GM23338 (cell line): ENCODE results near the gene SOX10.

Source experiments
- CREB1 ChIP-seq: fragments of 250-450 bp; sonication (Bioruptor Pico); IDR thresholded peaks from 2 replicates; pipeline ENCODE4 v1.5.0; 2020; ENCODE audit warnings: low read depth, mild to moderate bottlenecking, moderate library complexity
- EZH2 ChIP-seq: fragments of 200-600 bp; sonication (generic); IDR thresholded peaks from one replicate; pipeline ENCODE4 v1.8.0; 2017; ENCODE audit warnings: antibody characterized with exemption, mild to moderate bottlenecking, low read depth; ENCODE audit not compliant: unreplicated experiment
- EZH2phosphoT487 ChIP-seq: fragments of 200-600 bp; sonication (generic); IDR thresholded peaks from one replicate; pipeline ENCODE4 v1.8.1; 2018; ENCODE audit warnings: antibody characterized with exemption; ENCODE audit not compliant: unreplicated experiment
- JUNB ChIP-seq: IDR thresholded peaks from one replicate; pipeline ENCODE4 v1.6.1; 2016; ENCODE audit warnings: antibody characterized with exemption; ENCODE audit not compliant: unreplicated experiment
- NANOG ChIP-seq: IDR thresholded peaks from 2 replicates; pipeline ENCODE4 v1.6.1; 2016; ENCODE audit warnings: antibody characterized with exemption, borderline replicate concordance
- POLR2AphosphoS5 ChIP-seq: IDR thresholded peaks from 2 replicates; pipeline ENCODE4 v1.6.1; 2016; ENCODE audit warnings: antibody characterized with exemption, low read depth
- STAT1 ChIP-seq: IDR thresholded peaks from one replicate; pipeline ENCODE4 v1.6.1; 2016; ENCODE audit warnings: antibody characterized with exemption; ENCODE audit not compliant: unreplicated experiment
- ZNF114 ChIP-seq: fragments of 250-450 bp; sonication (Bioruptor Pico); IDR thresholded peaks from 2 replicates; pipeline ENCODE4 v1.5.0; 2020; ENCODE audit warnings: mild to moderate bottlenecking, moderate library complexity
- TF ChIP-seq, protein P1 (sequence below), 2 experiments: fragments of 200-600 bp in 1 of 2; sonication (generic) in 1 of 2; conservative IDR thresholded peaks; 2 replicates each; pipeline versions ENCODE4 v1.5.1 to v1.6.1; 2016 to 2017; ENCODE audit warnings: antibody characterized with exemption in 2 of 2, low read depth in 2 of 2, mild to moderate bottlenecking in 2 of 2, moderate library complexity in 1 of 2
- TF ChIP-seq, protein P2 (sequence below): IDR thresholded peaks from one replicate; pipeline ENCODE4 v1.6.1; 2018; ENCODE audit warnings: antibody characterized with exemption; ENCODE audit not compliant: unreplicated experiment
- TF ChIP-seq, protein P3 (sequence below): fragments of 250-450 bp; sonication (Bioruptor Pico); IDR thresholded peaks from 2 replicates; pipeline ENCODE4 v1.5.0; 2020; ENCODE audit warnings: mild to moderate bottlenecking, moderate library complexity
- TF ChIP-seq, protein P4 (sequence below): IDR thresholded peaks from 2 replicates; pipeline ENCODE4 v1.6.1; 2016; ENCODE audit warnings: antibody characterized with exemption

DNA sequence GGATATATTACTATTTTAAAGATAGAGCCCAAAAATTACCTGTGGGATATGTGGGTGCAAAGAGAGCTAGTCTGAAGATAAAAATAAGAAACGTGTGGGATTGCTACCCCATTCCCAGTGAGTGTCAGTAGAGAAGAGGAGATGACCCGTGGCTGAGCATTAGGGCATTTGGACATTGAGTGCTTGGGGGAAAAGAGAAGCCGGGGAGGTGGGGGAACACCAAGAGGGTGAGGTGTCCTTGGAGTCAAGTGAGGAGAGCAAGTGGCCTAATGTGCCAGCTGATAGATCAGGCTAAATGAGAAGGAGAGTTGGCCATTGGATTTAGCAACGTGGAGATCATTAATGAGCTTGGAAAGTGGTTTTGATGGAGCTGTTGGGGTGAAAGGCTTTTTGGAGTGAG lies 29.7 kb downstream of the SOX10 start:
- TF ChIP-seq, protein P1, sequence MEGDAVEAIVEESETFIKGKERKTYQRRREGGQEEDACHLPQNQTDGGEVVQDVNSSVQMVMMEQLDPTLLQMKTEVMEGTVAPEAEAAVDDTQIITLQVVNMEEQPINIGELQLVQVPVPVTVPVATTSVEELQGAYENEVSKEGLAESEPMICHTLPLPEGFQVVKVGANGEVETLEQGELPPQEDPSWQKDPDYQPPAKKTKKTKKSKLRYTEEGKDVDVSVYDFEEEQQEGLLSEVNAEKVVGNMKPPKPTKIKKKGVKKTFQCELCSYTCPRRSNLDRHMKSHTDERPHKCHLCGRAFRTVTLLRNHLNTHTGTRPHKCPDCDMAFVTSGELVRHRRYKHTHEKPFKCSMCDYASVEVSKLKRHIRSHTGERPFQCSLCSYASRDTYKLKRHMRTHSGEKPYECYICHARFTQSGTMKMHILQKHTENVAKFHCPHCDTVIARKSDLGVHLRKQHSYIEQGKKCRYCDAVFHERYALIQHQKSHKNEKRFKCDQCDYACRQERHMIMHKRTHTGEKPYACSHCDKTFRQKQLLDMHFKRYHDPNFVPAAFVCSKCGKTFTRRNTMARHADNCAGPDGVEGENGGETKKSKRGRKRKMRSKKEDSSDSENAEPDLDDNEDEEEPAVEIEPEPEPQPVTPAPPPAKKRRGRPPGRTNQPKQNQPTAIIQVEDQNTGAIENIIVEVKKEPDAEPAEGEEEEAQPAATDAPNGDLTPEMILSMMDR (conservative IDR thresholded peaks at IDR 0.05; ENCODE audit: low read depth in 2 of 2): no peak
- TF ChIP-seq EZH2: no peak
- TF ChIP-seq POLR2AphosphoS5: no peak
- no peak for TF ChIP-seq NANOG
- no peak for TF ChIP-seq STAT1
- TF ChIP-seq, protein P2, sequence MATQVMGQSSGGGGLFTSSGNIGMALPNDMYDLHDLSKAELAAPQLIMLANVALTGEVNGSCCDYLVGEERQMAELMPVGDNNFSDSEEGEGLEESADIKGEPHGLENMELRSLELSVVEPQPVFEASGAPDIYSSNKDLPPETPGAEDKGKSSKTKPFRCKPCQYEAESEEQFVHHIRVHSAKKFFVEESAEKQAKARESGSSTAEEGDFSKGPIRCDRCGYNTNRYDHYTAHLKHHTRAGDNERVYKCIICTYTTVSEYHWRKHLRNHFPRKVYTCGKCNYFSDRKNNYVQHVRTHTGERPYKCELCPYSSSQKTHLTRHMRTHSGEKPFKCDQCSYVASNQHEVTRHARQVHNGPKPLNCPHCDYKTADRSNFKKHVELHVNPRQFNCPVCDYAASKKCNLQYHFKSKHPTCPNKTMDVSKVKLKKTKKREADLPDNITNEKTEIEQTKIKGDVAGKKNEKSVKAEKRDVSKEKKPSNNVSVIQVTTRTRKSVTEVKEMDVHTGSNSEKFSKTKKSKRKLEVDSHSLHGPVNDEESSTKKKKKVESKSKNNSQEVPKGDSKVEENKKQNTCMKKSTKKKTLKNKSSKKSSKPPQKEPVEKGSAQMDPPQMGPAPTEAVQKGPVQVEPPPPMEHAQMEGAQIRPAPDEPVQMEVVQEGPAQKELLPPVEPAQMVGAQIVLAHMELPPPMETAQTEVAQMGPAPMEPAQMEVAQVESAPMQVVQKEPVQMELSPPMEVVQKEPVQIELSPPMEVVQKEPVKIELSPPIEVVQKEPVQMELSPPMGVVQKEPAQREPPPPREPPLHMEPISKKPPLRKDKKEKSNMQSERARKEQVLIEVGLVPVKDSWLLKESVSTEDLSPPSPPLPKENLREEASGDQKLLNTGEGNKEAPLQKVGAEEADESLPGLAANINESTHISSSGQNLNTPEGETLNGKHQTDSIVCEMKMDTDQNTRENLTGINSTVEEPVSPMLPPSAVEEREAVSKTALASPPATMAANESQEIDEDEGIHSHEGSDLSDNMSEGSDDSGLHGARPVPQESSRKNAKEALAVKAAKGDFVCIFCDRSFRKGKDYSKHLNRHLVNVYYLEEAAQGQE: no peak
- no peak for TF ChIP-seq EZH2phosphoT487
- TF ChIP-seq, protein P3, sequence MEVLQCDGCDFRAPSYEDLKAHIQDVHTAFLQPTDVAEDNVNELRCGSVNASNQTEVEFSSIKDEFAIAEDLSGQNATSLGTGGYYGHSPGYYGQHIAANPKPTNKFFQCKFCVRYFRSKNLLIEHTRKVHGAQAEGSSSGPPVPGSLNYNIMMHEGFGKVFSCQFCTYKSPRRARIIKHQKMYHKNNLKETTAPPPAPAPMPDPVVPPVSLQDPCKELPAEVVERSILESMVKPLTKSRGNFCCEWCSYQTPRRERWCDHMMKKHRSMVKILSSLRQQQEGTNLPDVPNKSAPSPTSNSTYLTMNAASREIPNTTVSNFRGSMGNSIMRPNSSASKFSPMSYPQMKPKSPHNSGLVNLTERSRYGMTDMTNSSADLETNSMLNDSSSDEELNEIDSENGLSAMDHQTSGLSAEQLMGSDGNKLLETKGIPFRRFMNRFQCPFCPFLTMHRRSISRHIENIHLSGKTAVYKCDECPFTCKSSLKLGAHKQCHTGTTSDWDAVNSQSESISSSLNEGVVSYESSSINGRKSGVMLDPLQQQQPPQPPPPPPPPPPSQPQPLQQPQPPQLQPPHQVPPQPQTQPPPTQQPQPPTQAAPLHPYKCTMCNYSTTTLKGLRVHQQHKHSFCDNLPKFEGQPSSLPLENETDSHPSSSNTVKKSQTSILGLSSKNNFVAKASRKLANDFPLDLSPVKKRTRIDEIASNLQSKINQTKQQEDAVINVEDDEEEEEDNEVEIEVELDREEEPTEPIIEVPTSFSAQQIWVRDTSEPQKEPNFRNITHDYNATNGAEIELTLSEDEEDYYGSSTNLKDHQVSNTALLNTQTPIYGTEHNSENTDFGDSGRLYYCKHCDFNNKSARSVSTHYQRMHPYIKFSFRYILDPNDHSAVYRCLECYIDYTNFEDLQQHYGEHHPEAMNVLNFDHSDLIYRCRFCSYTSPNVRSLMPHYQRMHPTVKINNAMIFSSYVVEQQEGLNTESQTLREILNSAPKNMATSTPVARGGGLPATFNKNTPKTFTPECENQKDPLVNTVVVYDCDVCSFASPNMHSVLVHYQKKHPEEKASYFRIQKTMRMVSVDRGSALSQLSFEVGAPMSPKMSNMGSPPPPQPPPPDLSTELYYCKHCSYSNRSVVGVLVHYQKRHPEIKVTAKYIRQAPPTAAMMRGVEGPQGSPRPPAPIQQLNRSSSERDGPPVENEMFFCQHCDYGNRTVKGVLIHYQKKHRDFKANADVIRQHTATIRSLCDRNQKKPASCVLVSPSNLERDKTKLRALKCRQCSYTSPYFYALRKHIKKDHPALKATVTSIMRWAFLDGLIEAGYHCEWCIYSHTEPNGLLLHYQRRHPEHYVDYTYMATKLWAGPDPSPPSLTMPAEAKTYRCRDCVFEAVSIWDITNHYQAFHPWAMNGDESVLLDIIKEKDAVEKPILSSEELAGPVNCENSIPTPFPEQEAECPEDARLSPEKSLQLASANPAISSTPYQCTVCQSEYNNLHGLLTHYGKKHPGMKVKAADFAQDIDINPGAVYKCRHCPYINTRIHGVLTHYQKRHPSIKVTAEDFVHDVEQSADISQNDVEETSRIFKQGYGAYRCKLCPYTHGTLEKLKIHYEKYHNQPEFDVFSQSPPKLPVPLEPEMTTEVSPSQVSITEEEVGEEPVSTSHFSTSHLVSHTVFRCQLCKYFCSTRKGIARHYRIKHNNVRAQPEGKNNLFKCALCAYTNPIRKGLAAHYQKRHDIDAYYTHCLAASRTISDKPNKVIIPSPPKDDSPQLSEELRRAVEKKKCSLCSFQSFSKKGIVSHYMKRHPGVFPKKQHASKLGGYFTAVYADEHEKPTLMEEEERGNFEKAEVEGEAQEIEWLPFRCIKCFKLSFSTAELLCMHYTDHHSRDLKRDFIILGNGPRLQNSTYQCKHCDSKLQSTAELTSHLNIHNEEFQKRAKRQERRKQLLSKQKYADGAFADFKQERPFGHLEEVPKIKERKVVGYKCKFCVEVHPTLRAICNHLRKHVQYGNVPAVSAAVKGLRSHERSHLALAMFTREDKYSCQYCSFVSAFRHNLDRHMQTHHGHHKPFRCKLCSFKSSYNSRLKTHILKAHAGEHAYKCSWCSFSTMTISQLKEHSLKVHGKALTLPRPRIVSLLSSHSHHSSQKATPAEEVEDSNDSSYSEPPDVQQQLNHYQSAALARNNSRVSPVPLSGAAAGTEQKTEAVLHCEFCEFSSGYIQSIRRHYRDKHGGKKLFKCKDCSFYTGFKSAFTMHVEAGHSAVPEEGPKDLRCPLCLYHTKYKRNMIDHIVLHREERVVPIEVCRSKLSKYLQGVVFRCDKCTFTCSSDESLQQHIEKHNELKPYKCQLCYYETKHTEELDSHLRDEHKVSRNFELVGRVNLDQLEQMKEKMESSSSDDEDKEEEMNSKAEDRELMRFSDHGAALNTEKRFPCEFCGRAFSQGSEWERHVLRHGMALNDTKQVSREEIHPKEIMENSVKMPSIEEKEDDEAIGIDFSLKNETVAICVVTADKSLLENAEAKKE: no peak
- TF ChIP-seq, protein P4, sequence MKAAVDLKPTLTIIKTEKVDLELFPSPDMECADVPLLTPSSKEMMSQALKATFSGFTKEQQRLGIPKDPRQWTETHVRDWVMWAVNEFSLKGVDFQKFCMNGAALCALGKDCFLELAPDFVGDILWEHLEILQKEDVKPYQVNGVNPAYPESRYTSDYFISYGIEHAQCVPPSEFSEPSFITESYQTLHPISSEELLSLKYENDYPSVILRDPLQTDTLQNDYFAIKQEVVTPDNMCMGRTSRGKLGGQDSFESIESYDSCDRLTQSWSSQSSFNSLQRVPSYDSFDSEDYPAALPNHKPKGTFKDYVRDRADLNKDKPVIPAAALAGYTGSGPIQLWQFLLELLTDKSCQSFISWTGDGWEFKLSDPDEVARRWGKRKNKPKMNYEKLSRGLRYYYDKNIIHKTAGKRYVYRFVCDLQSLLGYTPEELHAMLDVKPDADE: no peak
- no peak for TF ChIP-seq ZNF114 (CRISPR knock-in tag)
- TF ChIP-seq JUNB: no peak
- no peak for TF ChIP-seq CREB1 (CRISPR knock-in tag)
